Measurements from ENCODE around the gene MPZL1.

DNA sequence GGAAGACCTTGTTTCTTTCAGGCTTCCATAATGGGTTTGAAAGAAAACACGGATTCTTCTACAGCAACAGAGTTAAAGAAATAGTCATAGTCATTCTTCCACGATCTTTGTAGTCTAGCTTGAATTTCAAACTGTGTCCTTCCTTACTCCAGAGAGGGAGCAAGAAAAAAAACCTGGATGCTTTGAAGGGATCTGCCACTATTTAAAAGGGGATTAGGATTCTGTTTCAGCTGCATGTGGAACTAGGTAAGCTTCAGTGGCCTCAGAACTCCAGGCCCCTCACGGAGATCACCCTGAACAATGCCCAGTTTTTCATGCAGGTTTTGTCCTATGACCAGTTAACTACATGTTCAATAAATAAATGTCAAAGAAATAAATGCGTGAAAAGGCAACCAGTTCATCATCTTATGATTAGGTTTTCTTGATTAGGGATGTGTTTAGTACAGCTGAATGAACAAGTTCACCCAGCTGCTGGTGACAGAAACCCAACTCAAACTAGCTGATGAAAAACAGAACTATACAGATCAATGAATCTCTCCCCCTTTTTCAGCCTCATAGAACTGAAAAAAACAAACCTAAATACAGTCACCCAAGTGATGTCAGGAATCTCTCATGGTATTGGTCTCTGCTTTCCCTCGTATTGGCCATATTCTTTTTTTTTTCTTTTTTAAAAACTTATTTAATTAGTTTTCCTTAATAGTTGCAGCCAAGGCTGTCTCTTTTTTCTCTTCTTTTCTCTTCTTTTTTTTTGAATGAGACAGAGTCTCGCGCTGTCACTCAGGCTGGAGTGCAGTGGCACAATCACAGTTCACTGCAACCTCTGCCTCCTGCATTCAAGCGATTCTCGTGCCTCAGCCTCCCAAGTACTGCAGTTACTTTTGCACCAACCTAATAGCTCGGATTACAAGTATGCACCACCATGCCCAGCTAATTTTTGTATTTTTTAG is 14.6 kb upstream of the MPZL1 start:
- no peak for TF ChIP-seq CEBPB (IDR thresholded peaks at IDR 0.05; ENCODE audit: low read depth)
- no peak for TF ChIP-seq SIN3A (IDR thresholded peaks at IDR 0.05; ENCODE audit: low read depth)
- no peak for TF ChIP-seq POLR2A (IDR thresholded peaks at IDR 0.05; ENCODE audit: borderline replicate concordance, extremely low read depth, insufficient read depth, insufficient read length)
- no peak for TF ChIP-seq EZH2 (IDR thresholded peaks at IDR 0.05)
